GM12865 (cell line): ENCODE data around the gene GMCL2.

Experiments
- DNase-seq: peaks from one replicate; pipeline ENCODE4 v3.0.0; 2010; ENCODE audit warnings: low read depth
- H3K4me3 ChIP-seq: 2 replicates; pipeline ENCODE4 v1.5.1; 2011; ENCODE audit warnings: mild to moderate bottlenecking, low read depth, low read length, control low read depth
- CTCF ChIP-seq: IDR thresholded peaks from 2 replicates; pipeline ENCODE4 v1.5.1; 2011; ENCODE audit warnings: low read length, control low read depth, low read depth, inconsistent platforms; ENCODE audit not compliant: insufficient read depth; ENCODE audit errors: missing control alignments

Gene GMCL2

GRCh38 chr5:178187014-178187413, at the start of gene GMCL2:
TSS of gene GMCL2 (minus strand) at chr5:178187371. CDS start at chr5:178187299, 72 bp downstream.
- H3K4me3 ChIP-seq = no peak within 1 kb of the TSS
- DNase-seq = no peak
- TF ChIP-seq CTCF = no peak

- DNase-seq = no peak
- H3K4me3 ChIP-seq = no peak overlapping the region
- TF ChIP-seq CTCF = no peak
These were observed 49.5 kb upstream of the GMCL2 start for GRCh38 chr5:178236679-178237078.

- no peak for TF ChIP-seq CTCF
- no peak for DNase-seq
These were observed 49.0 kb upstream of the GMCL2 start for GRCh38 chr5:178236126-178236525.

GRCh38 chr5:178235588-178235974, 48.4 kb upstream of the GMCL2 start:
- H3K4me3 ChIP-seq = no peak overlapping the region
- TF ChIP-seq CTCF = no peak

More at GRCh38 chr5:178236126-178236525, 49.0 kb upstream of the GMCL2 start:
- no peak overlapping the region for H3K4me3 ChIP-seq

GRCh38 chr5:178234750-178235587, 47.8 kb upstream of the GMCL2 start:
- H3K4me3 ChIP-seq = no peak overlapping the region
- peak; percentile 78 for TF ChIP-seq CTCF
- peak; percentile 80 for DNase-seq

More at GRCh38 chr5:178235588-178235974, 48.4 kb upstream of the GMCL2 start:
- no peak for DNase-seq

GRCh38 chr5:178234121-178234749, 47.1 kb upstream of the GMCL2 start:
- no peak for TF ChIP-seq CTCF
- no peak for DNase-seq
- no peak overlapping the region for H3K4me3 ChIP-seq

- no peak for TF ChIP-seq CTCF
- no peak for DNase-seq
- H3K4me3 ChIP-seq = peak overlapping the region; percentile 79
These were observed 45.8 kb upstream of the GMCL2 start for GRCh38 chr5:178232920-178233429.
